K562 (cell line): ENCODE data around the gene DAPL1. TPM values are rescaled to one million over a fixed set of nuclear protein-coding genes. Genes with fewer than 3 reads are reported as not detected.

Source experiments
- ATAC-seq: fragments of 200-7000 bp; cut with Tn5 transposase; 3 replicates; pipeline ENCODE4 v1.9.1; 2020; ENCODE audit warnings: moderate library complexity
- BruUV-seq: library from RNA; stranded (reverse); fragments of 400-500 nt; replicated peaks from 2 replicates; lab custom pipeline; 2021; lab: Mats Ljungman, UMichigan
- CTCF ChIA-PET: fragments of 300-600 bp; formaldehyde crosslinking; extraction: SDS; loops from one replicate; lab custom pipeline; 2021; ENCODE audit warnings: low intra/inter-chr PET ratio; lab: Yijun Ruan, JAX
- POLR2A ChIA-PET: fragments of 300-600, 350-650 bp; sonication (Branson Sonifier 250); formaldehyde crosslinking; extraction: SDS; loops from one replicate; lab custom pipeline; 2021; ENCODE audit warnings: antibody characterized with exemption, inconsistent platforms; lab: Yijun Ruan, JAX
- DNase-seq, 4 experiments: peaks; one replicate each; pipeline versions ENCODE4 v3.0.0 to v3.0.0-alpha.2; 2011 to 2018; ENCODE audit warnings: low spot score in 3 of 4, mixed read lengths in 3 of 4; ENCODE audit errors: extremely low read depth in 1 of 4
- FAIRE-seq: peaks from 2 replicates; lab custom pipeline; 2011; peaks lifted over from hg19 to GRCh38; lab: Jason Lieb, UNC
- H2AFZ ChIP-seq: 2 replicates; pipeline ENCODE4 v1.6.0; 2011; ENCODE audit warnings: low read depth, low read length, control low read depth, inconsistent platforms
- H3K27ac ChIP-seq: fragments of 200-600 bp; 3 replicates; pipeline ENCODE4 v1.8.0; 2011; ENCODE audit warnings: low read depth, mild to moderate bottlenecking, control low read depth, inconsistent platforms, low read length, moderate library complexity, mixed read lengths; ENCODE audit errors: extremely low read depth
- H3K27me3 ChIP-seq, 2 experiments: fragments of 300-600 bp in 1 of 2; 2 replicates in 1 of 2; 3 replicates in 1 of 2; pipeline versions ENCODE4 v1.6.0 to v1.8.0; 2011; ENCODE audit warnings: inconsistent platforms in 2 of 2, low read length in 2 of 2, mild to moderate bottlenecking in 1 of 2, mixed read lengths in 1 of 2, moderate library complexity in 1 of 2; ENCODE audit not compliant: control insufficient read depth in 2 of 2, insufficient read depth in 2 of 2
- H3K36me3 ChIP-seq: fragments of 300-600 bp; 3 replicates; pipeline ENCODE4 v1.8.0; 2011; ENCODE audit warnings: mild to moderate bottlenecking, low read length, inconsistent platforms; ENCODE audit not compliant: control insufficient read depth, insufficient read depth
- H3K4me1 ChIP-seq, 2 experiments: fragments of 200-600 bp in 1 of 2; replicated peaks in 1 of 2; 2 replicates in 1 of 2; 3 replicates in 1 of 2; pipeline versions ENCODE4 v1.5.1 to v1.8.0; 2011; ENCODE audit warnings: inconsistent platforms in 2 of 2, low read length in 2 of 2, mild to moderate bottlenecking in 1 of 2, mixed read lengths in 1 of 2, moderate library complexity in 1 of 2; ENCODE audit not compliant: control insufficient read depth in 2 of 2, insufficient read depth in 2 of 2
- H3K4me2 ChIP-seq: 2 replicates; pipeline ENCODE4 v1.6.1; 2011; ENCODE audit warnings: low read length, control low read depth, inconsistent platforms, mixed read lengths; ENCODE audit not compliant: insufficient read depth
- H3K4me3 ChIP-seq: fragments of 200-600 bp; sonication (generic), shearing (Covaris generic); 2 replicates; pipeline ENCODE4 v1.5.1; 2016; ENCODE audit warnings: control low read depth, inconsistent platforms
- H3K79me2 ChIP-seq: fragments of 200-600 bp; 3 replicates; pipeline ENCODE4 v1.8.0; 2011; ENCODE audit warnings: low read length, inconsistent platforms; ENCODE audit not compliant: control insufficient read depth, insufficient read depth
- H3K9ac ChIP-seq, 2 experiments: 2 replicates each; pipeline versions ENCODE4 v1.6.0 to v1.6.1; 2011; ENCODE audit warnings: low read depth in 2 of 2, low read length in 2 of 2, control low read depth in 1 of 2, inconsistent platforms in 1 of 2, mild to moderate bottlenecking in 1 of 2, mixed read lengths in 1 of 2; ENCODE audit not compliant: insufficient read depth in 1 of 2
- H3K9me1 ChIP-seq: one replicate; pipeline ENCODE4 v1.6.0; 2011; ENCODE audit warnings: inconsistent platforms, mild to moderate bottlenecking, low read length, moderate library complexity; ENCODE audit not compliant: control insufficient read depth, insufficient read depth
- H3K9me3 ChIP-seq: replicated peaks from 2 replicates; pipeline ENCODE4 v1.5.1; 2011; ENCODE audit warnings: low read depth, low read length, inconsistent platforms; ENCODE audit not compliant: control insufficient read depth, insufficient read depth
- H4K20me1 ChIP-seq: replicated peaks from 2 replicates; pipeline ENCODE4 v1.6.1; 2011; ENCODE audit warnings: low read length, inconsistent platforms, mixed read lengths; ENCODE audit not compliant: control insufficient read depth, insufficient read depth
- ATF3 ChIP-seq, 2 experiments: fragments of 450-650 bp in 1 of 2; sonication (generic) in 1 of 2; formaldehyde crosslinking in 1 of 2; IDR thresholded peaks in 1 of 2; conservative IDR thresholded peaks in 1 of 2; 2 replicates each; pipeline versions ENCODE4 v1.6.1 to v1.8.1; 2016 to 2023; ENCODE audit warnings: mild to moderate bottlenecking in 2 of 2, moderate library complexity in 2 of 2, inconsistent platforms in 1 of 2, missing genetic modification reagents in 1 of 2
- CEBPB ChIP-seq: fragments of 450-650 bp; IDR thresholded peaks from 2 replicates; pipeline ENCODE4 v1.6.1; 2016; ENCODE audit warnings: missing genetic modification characterization, missing compliant biosample characterization
- CEBPG ChIP-seq, 3 experiments: fragments of 200-800 bp in 1 of 3; sonication (Bioruptor generic) in 1 of 3; sonication (generic) in 1 of 3; formaldehyde crosslinking in 1 of 3; IDR thresholded peaks in 2 of 3; conservative IDR thresholded peaks in 1 of 3; 2 replicates each; pipeline versions ENCODE4 v1.6.1 to v1.8.0; 2016 to 2022; ENCODE audit warnings: missing compliant biosample characterization in 2 of 3, missing genetic modification characterization in 2 of 3, mild to moderate bottlenecking in 1 of 3, missing genetic modification reagents in 1 of 3
- ESRRB ChIP-seq: fragments of 250-450 bp; sonication (Bioruptor Pico); IDR thresholded peaks from 2 replicates; pipeline ENCODE4 v1.5.0; 2020; ENCODE audit warnings: mild to moderate bottlenecking, moderate library complexity, borderline replicate concordance
- JUNB ChIP-seq: fragments of 450-650 bp; formaldehyde crosslinking; conservative IDR thresholded peaks from 2 replicates; pipeline ENCODE4 v1.4.0; 2020; ENCODE audit warnings: mild to moderate bottlenecking
- WGBS: fragments of 100-300 bp; shearing (Covaris generic); methylation state at CpG from one replicate; pipeline ENCODE4 v1.1.6; 2016; ENCODE audit warnings: low coverage, mixed read lengths; ENCODE audit not compliant: insufficient coverage; ENCODE audit errors: missing lambda C conversion rate; 5-methylcytosine and 5-hydroxymethylcytosine counted together
- in situ Hi-C: fragments of 300-500 bp; cut with MboI; formaldehyde crosslinking; loops from 4 replicates; pipeline ENCODE4 v1.15.0; 2018; ENCODE audit warnings: inconsistent platforms, mixed read lengths
- intact Hi-C: fragments of 100-400 bp; cut with micrococcal nuclease; formaldehyde crosslinking; loops from 2 replicates; pipeline ENCODE4 v1.14.2; 2022
- polyA plus RNA-seq, 8 experiments: library from polyadenylated mRNA; depleted of rRNA in 4 of 8; stranded (reverse) in 5 of 8; unstranded in 3 of 8; fragments of >200 nt; fragmentation: Nextera tagmentation in 2 of 8; fragmentation: Illumina TruSeq in 1 of 8; extraction: Ambion mirVana in 2 of 8; extraction: Trizol in 1 of 8; gene quantifications; 2 replicates each; pipeline versions ENCODE4 v1.2.1 to v1.2.3, GENCODE V29; 2011 to 2014; ENCODE audit warnings: inconsistent platforms in 1 of 8, missing spikeins in 1 of 8
- total RNA-seq, 7 experiments: library from RNA; depleted of rRNA in 6 of 7; stranded (reverse); fragments of >200 nt in 6 of 7; fragmentation: Illumina TruSeq in 2 of 7; extraction: Trizol in 2 of 7; gene quantifications; 2 replicates each; pipeline versions ENCODE4 v1.2.1 to v1.2.3, GENCODE V29; 2011 to 2021; ENCODE audit warnings: low replicate concordance in 1 of 7

Gene DAPL1
- total and polyA plus RNA-seq, 9 of the 15 experiments (the other 6 are each of a cell fraction or from before 2014, with no cell fraction given): not detected

- ChIA-PET CTCF (no interaction called here), POLR2A (no interaction called here)
- Histone ChIP-seq H3K36me3 (no peaks in the 10 kb centered on the region), H3K27ac (no peak overlapping the region), H3K9me3 (no peaks in the 10 kb centered on the region), H3K4me1 (no peaks in the 10 kb centered on the region), H3K27me3 (peaks cover 14 to 15% of the 10 kb centered on the region in 2 experiments), H3K9me1 (no peaks in the 10 kb centered on the region), H2AFZ (no peak overlapping the region), H3K4me3 (no peak overlapping the region), H3K9ac (no peak overlapping the region), H3K4me2 (no peak overlapping the region), H4K20me1 (no peaks in the 10 kb centered on the region), H3K79me2 (no peaks in the 10 kb centered on the region)
- TF ChIP-seq JUNB (CRISPR knock-in tag): no peak
- FAIRE-seq: no peak
- 2% methylated on average over 3 of the region's 3 CpGs for WGBS
- BruUV-seq: no TSS peak
- no peak for DNase-seq
- in situ Hi-C loops: no loop called here
- intact Hi-C loops: no loop called here
- no peak for ATAC-seq
These were observed 29.9 kb downstream of the DAPL1 start for GRCh38 chr2:158825021-158825420.

GRCh38 chr2:158826965-158827364 lies 31.8 kb downstream of the DAPL1 start:
- BruUV-seq: no TSS peak
- POLR2A ChIA-PET: no interaction called here
- Histone ChIP-seq H3K9me1 (no peaks in the 10 kb centered on the region), H2AFZ (no peak overlapping the region), H3K36me3 (no peaks in the 10 kb centered on the region), H3K9ac (no peak overlapping the region), H3K27me3 (peaks cover 19 to 25% of the 10 kb centered on the region in 2 experiments), H3K27ac (no peak overlapping the region), H4K20me1 (no peaks in the 10 kb centered on the region)
- no peak for DNase-seq
- WGBS: 0% methylated on average over 3 of the region's 3 CpGs
- ATAC-seq: no peak
- FAIRE-seq: no peak
- CTCF ChIA-PET: no interaction called here
- intact Hi-C loops (no loop called here), in situ Hi-C loops (no loop called here)
- TF ChIP-seq ESRRB (CRISPR knock-in tag): no peak
- TF ChIP-seq ATF3 (IDR thresholded peaks at IDR 0.05): peak; percentile 54; the same call in 1 of the 2 replicates
- no peak for TF ChIP-seq ATF3 (CRISPR knock-in tag; conservative IDR thresholded peaks at IDR 0.05)
- peak; percentile 59 for TF ChIP-seq CEBPB
- no peak for TF ChIP-seq CEBPG (CRISPR knock-in tag; IDR thresholded peaks at IDR 0.05)
- peak; percentile 49 to 77; a peak in 3 of 4 replicates for TF ChIP-seq CEBPG (tag; conservative IDR thresholded peaks at IDR 0.05 in 1 of 2, IDR thresholded peaks at IDR 0.05 in 1 of 2)
- TF ChIP-seq, all 486 proteins: peak for 3
- no peak overlapping the region for H3K4me3 ChIP-seq
- no peak overlapping the region for H3K4me2 ChIP-seq
- H3K4me1 ChIP-seq: no peaks in the 10 kb centered on the region
- H3K9me3 ChIP-seq: no peaks in the 10 kb centered on the region
- no peaks in the 10 kb centered on the region for H3K79me2 ChIP-seq
